RWPE2 (cell line): ENCODE data around the gene SYP.

ENCODE experiments used
- ATAC-seq: fragments of 200-7000 bp; cut with Tn5 transposase; 3 replicates; pipeline ENCODE4 v1.9.1; 2021; ENCODE audit warnings: low read depth
- DNase-seq: peaks from one replicate; pipeline ENCODE4 v3.0.0-alpha.2; 2020; ENCODE audit warnings: low spot score
- H3K27ac ChIP-seq: fragments of 450-650 bp; 2 replicates; pipeline ENCODE4 v1.5.1; 2017; ENCODE audit warnings: mild to moderate bottlenecking; ENCODE audit not compliant: poor library complexity, severe bottlenecking
- H3K27me3 ChIP-seq: fragments of 250-450 bp; sonication (Bioruptor Pico); 2 replicates; pipeline ENCODE4 v1.5.1; 2021; ENCODE audit warnings: mild to moderate bottlenecking, moderate library complexity; ENCODE audit not compliant: insufficient read depth, poor library complexity, severe bottlenecking
- H3K36me3 ChIP-seq: fragments of 250-450 bp; sonication (Bioruptor Pico); 2 replicates; pipeline ENCODE4 v1.5.1; 2020; ENCODE audit warnings: low read depth, mild to moderate bottlenecking, moderate library complexity
- H3K4me1 ChIP-seq: fragments of 250-450 bp; sonication (Bioruptor Pico); 2 replicates; pipeline ENCODE4 v1.5.1; 2021; ENCODE audit warnings: mild to moderate bottlenecking, moderate library complexity; ENCODE audit not compliant: insufficient read depth, poor library complexity, severe bottlenecking
- H3K4me3 ChIP-seq: fragments of 250-450 bp; sonication (Bioruptor Pico); 2 replicates; pipeline ENCODE4 v1.5.1; 2021; ENCODE audit warnings: mild to moderate bottlenecking, moderate library complexity; ENCODE audit not compliant: severe bottlenecking
- H3K9me3 ChIP-seq: fragments of 250-450 bp; sonication (Bioruptor Pico); 2 replicates; pipeline ENCODE4 v1.5.1; 2021; ENCODE audit warnings: mild to moderate bottlenecking, moderate library complexity; ENCODE audit not compliant: severe bottlenecking
- CTCF ChIP-seq: fragments of 450-650 bp; IDR thresholded peaks from one replicate; pipeline ENCODE4 v1.5.1; 2017; ENCODE audit warnings: mild to moderate bottlenecking, moderate library complexity; ENCODE audit not compliant: poor library complexity, severe bottlenecking

Gene SYP

GRCh38 chrX:49199906-49200771, at the start of gene SYP:
Gene SYP, minus strand, starts transcription at chrX:49200193. Its CDS starts 7 bp downstream, at chrX:49200186.
- no peak within 1 kb of the TSS for H3K27ac ChIP-seq
- no peak for TF ChIP-seq CTCF
- H3K27me3 ChIP-seq, result no peaks in the 10 kb centered on the region
- no peaks in the 10 kb centered on the region for H3K36me3 ChIP-seq
- peak within 1 kb of the TSS; percentile 13 for H3K4me3 ChIP-seq
- DNase-seq (peak; percentile 85), ATAC-seq (peak; percentile 96)
- no peaks in the 10 kb centered on the region for H3K4me1 ChIP-seq
- no peaks in the 10 kb centered on the region for H3K9me3 ChIP-seq

- TF ChIP-seq CTCF, result no peak
- 0 out of 2 replicates have a peak, but pooled peaks cover 4% of the 10 kb centered on the region for H3K36me3 ChIP-seq
- no peak overlapping the region for H3K27ac ChIP-seq
- no peaks in the 10 kb centered on the region for H3K9me3 ChIP-seq
- H3K4me1 ChIP-seq, result no peaks in the 10 kb centered on the region
- H3K27me3 ChIP-seq, result no peaks in the 10 kb centered on the region
- no peak overlapping the region for H3K4me3 ChIP-seq
- ATAC-seq (no peak), DNase-seq (no peak)
Measured at GRCh38 chrX:49249616-49250015, 49.6 kb upstream of the SYP start.

- no peak for TF ChIP-seq CTCF
- no peak for DNase-seq
- no peak; the same call in 2 of the 3 replicates for ATAC-seq
- Histone ChIP-seq H3K27ac (no peak overlapping the region), H3K36me3 (0 out of 2 replicates have a peak, but pooled peaks cover 4% of the 10 kb centered on the region), H3K9me3 (no peaks in the 10 kb centered on the region), H3K4me1 (no peaks in the 10 kb centered on the region), H3K27me3 (no peaks in the 10 kb centered on the region), H3K4me3 (no peak overlapping the region)
Measured at GRCh38 chrX:49249071-49249470, 49.1 kb upstream of the SYP start.

GRCh38 chrX:49247916-49248811, 48.2 kb upstream of the SYP start:
- no peak for TF ChIP-seq CTCF
- no peaks in the 10 kb centered on the region for H3K27me3 ChIP-seq
- no peaks in the 10 kb centered on the region for H3K4me1 ChIP-seq
- no peaks in the 10 kb centered on the region for H3K9me3 ChIP-seq
- no peak for DNase-seq
- ATAC-seq, result no peak
- H3K27ac ChIP-seq, result no peak overlapping the region
- H3K36me3 ChIP-seq, result 0 out of 2 replicates have a peak, but pooled peaks cover 4% of the 10 kb centered on the region
- H3K4me3 ChIP-seq, result no peak overlapping the region
